RWPE2 (cell line): ENCODE data around the gene RHOC.

Source experiments
- ATAC-seq: fragments of 200-7000 bp; cut with Tn5 transposase; 3 replicates; pipeline ENCODE4 v1.9.1; 2021; ENCODE audit warnings: low read depth
- DNase-seq: peaks from one replicate; pipeline ENCODE4 v3.0.0-alpha.2; 2020; ENCODE audit warnings: low spot score
- H3K27ac ChIP-seq: fragments of 450-650 bp; 2 replicates; pipeline ENCODE4 v1.5.1; 2017; ENCODE audit warnings: mild to moderate bottlenecking; ENCODE audit not compliant: poor library complexity, severe bottlenecking
- H3K27me3 ChIP-seq: fragments of 250-450 bp; sonication (Bioruptor Pico); 2 replicates; pipeline ENCODE4 v1.5.1; 2021; ENCODE audit warnings: mild to moderate bottlenecking, moderate library complexity; ENCODE audit not compliant: insufficient read depth, poor library complexity, severe bottlenecking
- H3K36me3 ChIP-seq: fragments of 250-450 bp; sonication (Bioruptor Pico); 2 replicates; pipeline ENCODE4 v1.5.1; 2020; ENCODE audit warnings: low read depth, mild to moderate bottlenecking, moderate library complexity
- H3K4me1 ChIP-seq: fragments of 250-450 bp; sonication (Bioruptor Pico); 2 replicates; pipeline ENCODE4 v1.5.1; 2021; ENCODE audit warnings: mild to moderate bottlenecking, moderate library complexity; ENCODE audit not compliant: insufficient read depth, poor library complexity, severe bottlenecking
- H3K4me3 ChIP-seq: fragments of 250-450 bp; sonication (Bioruptor Pico); 2 replicates; pipeline ENCODE4 v1.5.1; 2021; ENCODE audit warnings: mild to moderate bottlenecking, moderate library complexity; ENCODE audit not compliant: severe bottlenecking
- H3K9me3 ChIP-seq: fragments of 250-450 bp; sonication (Bioruptor Pico); 2 replicates; pipeline ENCODE4 v1.5.1; 2021; ENCODE audit warnings: mild to moderate bottlenecking, moderate library complexity; ENCODE audit not compliant: severe bottlenecking
- TF ChIP-seq, protein P1 (sequence below): fragments of 450-650 bp; IDR thresholded peaks from one replicate; pipeline ENCODE4 v1.5.1; 2017; ENCODE audit warnings: mild to moderate bottlenecking, moderate library complexity; ENCODE audit not compliant: poor library complexity, severe bottlenecking

The RHOC gene

GRCh38 chr1:112666946-112667345 is 40.0 kb downstream of the RHOC start:
- H3K9me3 ChIP-seq: peaks cover 2% of the 10 kb centered on the region
- no peak for ATAC-seq
- H3K4me3 ChIP-seq: no peak overlapping the region
- DNase-seq: no peak
- no peaks in the 10 kb centered on the region for H3K27me3 ChIP-seq
- no peaks in the 10 kb centered on the region for H3K4me1 ChIP-seq
- no peak overlapping the region for H3K27ac ChIP-seq
- H3K36me3 ChIP-seq: peaks cover 93% of the 10 kb centered on the region
- TF ChIP-seq, protein P1, sequence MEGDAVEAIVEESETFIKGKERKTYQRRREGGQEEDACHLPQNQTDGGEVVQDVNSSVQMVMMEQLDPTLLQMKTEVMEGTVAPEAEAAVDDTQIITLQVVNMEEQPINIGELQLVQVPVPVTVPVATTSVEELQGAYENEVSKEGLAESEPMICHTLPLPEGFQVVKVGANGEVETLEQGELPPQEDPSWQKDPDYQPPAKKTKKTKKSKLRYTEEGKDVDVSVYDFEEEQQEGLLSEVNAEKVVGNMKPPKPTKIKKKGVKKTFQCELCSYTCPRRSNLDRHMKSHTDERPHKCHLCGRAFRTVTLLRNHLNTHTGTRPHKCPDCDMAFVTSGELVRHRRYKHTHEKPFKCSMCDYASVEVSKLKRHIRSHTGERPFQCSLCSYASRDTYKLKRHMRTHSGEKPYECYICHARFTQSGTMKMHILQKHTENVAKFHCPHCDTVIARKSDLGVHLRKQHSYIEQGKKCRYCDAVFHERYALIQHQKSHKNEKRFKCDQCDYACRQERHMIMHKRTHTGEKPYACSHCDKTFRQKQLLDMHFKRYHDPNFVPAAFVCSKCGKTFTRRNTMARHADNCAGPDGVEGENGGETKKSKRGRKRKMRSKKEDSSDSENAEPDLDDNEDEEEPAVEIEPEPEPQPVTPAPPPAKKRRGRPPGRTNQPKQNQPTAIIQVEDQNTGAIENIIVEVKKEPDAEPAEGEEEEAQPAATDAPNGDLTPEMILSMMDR: no peak

DNA sequence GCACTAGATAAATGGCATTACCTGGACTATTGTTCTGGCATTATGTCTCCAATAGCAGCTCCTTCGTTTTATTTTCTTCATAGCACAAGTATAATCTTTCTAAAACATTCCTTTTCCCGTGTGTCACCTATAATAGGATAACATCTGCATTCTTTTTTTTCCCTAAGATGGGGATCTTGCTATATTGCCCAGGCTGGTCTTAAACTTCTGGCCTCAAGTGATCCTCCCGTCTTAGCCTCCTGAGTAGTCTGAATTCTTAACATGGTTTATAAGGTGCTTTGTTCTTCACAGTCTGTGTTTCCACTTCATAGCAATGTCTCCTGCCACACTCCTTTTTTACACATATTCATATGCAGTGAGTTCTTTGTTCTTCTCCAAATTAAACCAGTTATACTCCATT is 41.1 kb downstream of the RHOC start:
- no peaks in the 10 kb centered on the region for H3K4me1 ChIP-seq
- no peak overlapping the region for H3K27ac ChIP-seq
- no peak for ATAC-seq
- H3K9me3 ChIP-seq: peaks cover 2% of the 10 kb centered on the region
- H3K27me3 ChIP-seq: no peaks in the 10 kb centered on the region
- no peak for DNase-seq
- no peak overlapping the region for H3K4me3 ChIP-seq
- H3K36me3 ChIP-seq: peaks cover 94% of the 10 kb centered on the region
- TF ChIP-seq, protein P1: no peak

DNA sequence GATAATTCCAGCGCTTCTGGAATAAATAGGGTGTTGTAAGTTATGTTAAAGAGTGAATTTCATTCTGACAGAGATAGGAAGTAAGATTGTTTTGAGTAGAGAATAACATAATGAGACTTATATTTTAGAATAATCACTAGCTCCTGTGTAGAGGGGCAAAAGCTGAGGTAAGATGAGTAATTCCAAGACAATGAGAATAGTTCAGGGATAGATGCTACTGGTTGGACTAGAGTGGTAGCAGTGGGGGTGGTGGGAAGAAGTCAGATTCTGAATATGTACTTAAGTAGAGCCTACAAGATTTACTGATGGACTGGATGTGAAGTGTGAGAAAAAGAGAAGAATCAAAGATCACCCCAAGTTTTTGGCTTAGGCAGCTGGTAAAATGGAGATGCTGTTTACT is 55.7 kb downstream of the RHOC start:
- peaks cover 4% of the 10 kb centered on the region for H3K4me1 ChIP-seq
- H3K27me3 ChIP-seq: no peaks in the 10 kb centered on the region
- peaks cover 91% of the 10 kb centered on the region for H3K36me3 ChIP-seq
- ATAC-seq: no peak
- no peak overlapping the region for H3K27ac ChIP-seq
- TF ChIP-seq, protein P1: no peak
- no peak for DNase-seq
- H3K9me3 ChIP-seq: peaks cover 2% of the 10 kb centered on the region
- H3K4me3 ChIP-seq: no peak overlapping the region
